Neural cell (in vitro differentiated cells): ENCODE measurements around the gene RBM19. TPM values are rescaled to one million over a fixed set of nuclear protein-coding genes. Genes with fewer than 3 reads are reported as not detected.

Experiments used
- H2AFZ ChIP-seq: fragments of 200-600, 300-800 bp; sonication (generic), shearing (Covaris generic); 2 replicates; pipeline ENCODE4 v1.6.0; 2014; ENCODE audit warnings: low read depth, mild to moderate bottlenecking, antibody characterized with exemption, low read length, moderate library complexity
- H3F3A ChIP-seq: fragments of 200-600 bp; shearing (Covaris generic); 2 replicates; pipeline ENCODE4 v1.6.1; 2016; ENCODE audit warnings: mild to moderate bottlenecking, moderate library complexity, mixed read lengths, antibody characterized with exemption, low read length; ENCODE audit not compliant: insufficient read depth, poor library complexity, severe bottlenecking
- H3K27ac ChIP-seq: fragments of 200-600, 300-800 bp; sonication (generic), shearing (Covaris generic); 2 replicates; pipeline ENCODE4 v1.5.1; 2014; ENCODE audit warnings: mild to moderate bottlenecking, low read length, moderate library complexity
- H3K27me3 ChIP-seq: fragments of 300-800, 200-600 bp; sonication (generic), shearing (Covaris generic); 2 replicates; pipeline ENCODE4 v1.6.0; 2014; ENCODE audit warnings: mild to moderate bottlenecking, low read depth, low read length, moderate library complexity; ENCODE audit not compliant: insufficient read depth
- H3K36me3 ChIP-seq: fragments of 300-800, 200-600 bp; sonication (generic), shearing (Covaris generic); 2 replicates; pipeline ENCODE4 v1.5.1; 2014; ENCODE audit warnings: mild to moderate bottlenecking, antibody characterized with exemption, low read length, moderate library complexity; ENCODE audit not compliant: insufficient read depth
- H3K4me2 ChIP-seq: fragments of 300-800, 200-600 bp; sonication (generic), shearing (Covaris generic); 2 replicates; pipeline ENCODE4 v1.6.0; 2014; ENCODE audit warnings: mild to moderate bottlenecking, low read length
- H3K4me3 ChIP-seq: fragments of 300-800, 200-600 bp; sonication (generic), shearing (Covaris generic); 2 replicates; pipeline ENCODE4 v1.5.1; 2014; ENCODE audit warnings: mild to moderate bottlenecking, low read length, moderate library complexity
- H3K79me2 ChIP-seq: fragments of 200-600 bp; shearing (Covaris generic); replicated peaks from 2 replicates; pipeline ENCODE4 v1.6.0; 2014; ENCODE audit warnings: mild to moderate bottlenecking, low read length, moderate library complexity; ENCODE audit not compliant: insufficient read depth
- H3K9ac ChIP-seq: fragments of 300-800, 200-600 bp; sonication (generic), shearing (Covaris generic); 2 replicates; pipeline ENCODE4 v1.6.1; 2016; ENCODE audit warnings: mild to moderate bottlenecking, low read length, mixed read lengths
- H3K9me2 ChIP-seq: fragments of 200-600 bp; shearing (Covaris generic); 2 replicates; pipeline ENCODE4 v1.6.1; 2016; ENCODE audit warnings: mild to moderate bottlenecking, low read length, mixed read lengths; ENCODE audit not compliant: insufficient read depth
- H3K9me3 ChIP-seq: fragments of 200-600, 300-800 bp; sonication (generic), shearing (Covaris generic); 2 replicates; pipeline ENCODE4 v1.6.1; 2016; ENCODE audit warnings: mild to moderate bottlenecking, mixed run types, low read length, moderate library complexity, mixed read lengths
- H4K20me1 ChIP-seq: fragments of 200-600 bp; shearing (Covaris generic); 2 replicates; pipeline ENCODE4 v1.6.1; 2016; ENCODE audit warnings: mild to moderate bottlenecking, mixed run types; ENCODE audit not compliant: insufficient read depth
- CTCF ChIP-seq: fragments of 450-650 bp; IDR thresholded peaks from 2 replicates; pipeline ENCODE4 v1.5.1; 2014; ENCODE audit warnings: antibody characterized with exemption, mild to moderate bottlenecking, moderate library complexity; ENCODE audit not compliant: poor library complexity, severe bottlenecking
- EP300 ChIP-seq: fragments of 450-650 bp; conservative IDR thresholded peaks from 2 replicates; pipeline ENCODE4 v1.6.1; 2014; ENCODE audit warnings: antibody characterized with exemption, mild to moderate bottlenecking, moderate library complexity; ENCODE audit not compliant: poor library complexity, severe bottlenecking
- EZH2 ChIP-seq: fragments of 200-600, 300-800 bp; shearing (Covaris generic), sonication (generic); IDR thresholded peaks from 2 replicates; pipeline ENCODE4 v1.6.1; 2014; ENCODE audit warnings: antibody characterized with exemption, low read length, borderline replicate concordance, mild to moderate bottlenecking; ENCODE audit not compliant: insufficient read depth, poor library complexity, severe bottlenecking
- MXI1 ChIP-seq: fragments of 450-650 bp; conservative IDR thresholded peaks from 2 replicates; pipeline ENCODE4 v1.6.1; 2014; ENCODE audit warnings: antibody characterized with exemption, mild to moderate bottlenecking; ENCODE audit not compliant: poor library complexity, severe bottlenecking
- POLR2AphosphoS5 ChIP-seq: IDR thresholded peaks from 2 replicates; pipeline ENCODE4 v1.6.1; 2012
- RAD21 ChIP-seq: fragments of 450-650 bp; conservative IDR thresholded peaks from 2 replicates; pipeline ENCODE4 v1.6.1; 2014; ENCODE audit warnings: antibody characterized with exemption, mild to moderate bottlenecking, moderate library complexity
- REST ChIP-seq: IDR thresholded peaks from 2 replicates; pipeline ENCODE4 v1.6.1; 2012; ENCODE audit warnings: borderline replicate concordance
- SMC3 ChIP-seq: fragments of 450-650 bp; conservative IDR thresholded peaks from 2 replicates; pipeline ENCODE4 v1.6.1; 2014; ENCODE audit warnings: antibody characterized with exemption, mild to moderate bottlenecking, moderate library complexity; ENCODE audit not compliant: poor library complexity
- TAF1 ChIP-seq: IDR thresholded peaks from 2 replicates; pipeline ENCODE4 v1.6.1; 2012; ENCODE audit warnings: low read depth
- polyA plus RNA-seq: library from polyadenylated mRNA; depleted of rRNA; stranded (reverse); fragments of >200 nt; gene quantifications from 2 replicates; pipeline ENCODE4 v1.2.3, GENCODE V29; 2014

Gene RBM19
- polyA plus RNA-seq, 1 donor from 2014 or later, result 14.2 TPM

DNA sequence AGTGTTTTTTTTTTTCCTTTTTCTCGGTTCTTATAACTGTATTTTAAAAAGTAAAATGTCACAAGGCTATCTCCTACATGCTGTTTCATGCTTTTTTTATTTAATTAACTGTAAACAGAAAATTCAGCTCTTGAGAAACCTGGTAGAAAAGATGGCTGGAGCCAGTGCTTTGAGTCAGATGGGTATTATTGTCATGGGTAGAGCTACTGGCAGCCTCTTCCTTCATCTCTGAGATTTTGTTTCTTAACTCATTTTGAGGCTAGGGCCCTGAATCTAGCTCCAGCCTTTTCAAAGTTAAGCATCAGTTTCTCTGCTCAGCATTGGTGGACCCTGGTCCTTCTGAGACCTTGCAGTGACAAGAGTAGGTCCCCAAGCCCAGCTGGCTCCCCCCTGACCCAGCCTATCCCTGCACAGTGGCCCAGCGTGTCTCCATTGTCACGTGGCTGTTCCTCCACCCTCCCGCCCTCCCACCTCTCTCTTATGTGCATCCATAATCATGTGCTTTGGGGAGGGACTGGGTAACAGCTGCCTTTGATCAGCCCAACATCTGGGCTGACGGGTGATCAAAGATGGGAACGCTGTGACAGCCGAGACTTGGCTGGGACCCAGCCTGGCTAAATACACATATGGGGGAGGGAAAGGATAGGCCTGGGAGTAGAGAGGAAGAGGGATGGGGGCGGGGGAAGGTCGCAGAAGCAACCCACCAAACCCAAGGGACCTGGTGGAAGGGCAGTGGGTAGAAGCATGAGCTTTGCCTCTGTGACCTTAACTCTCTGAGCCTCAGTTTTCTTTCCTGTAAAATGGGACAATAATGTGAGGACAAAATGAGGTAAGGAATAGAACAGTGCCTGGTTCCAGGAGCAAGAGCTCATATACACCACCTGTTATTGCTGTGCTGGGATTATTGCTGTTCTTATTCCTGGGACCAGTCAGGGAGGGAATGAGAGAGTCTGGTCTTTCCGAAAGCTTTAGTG lies 24.4 kb upstream of the RBM19 start:
- Histone ChIP-seq H3K27me3 (no peaks in the 10 kb centered on the region), H3K9ac (no peak overlapping the region), H3K9me3 (no peaks in the 10 kb centered on the region), H3F3A (no peaks in the 10 kb centered on the region), H3K9me2 (no peaks in the 10 kb centered on the region), H3K36me3 (no peaks in the 10 kb centered on the region), H3K4me3 (no peak overlapping the region), H3K27ac (no peak overlapping the region), H3K79me2 (no peaks in the 10 kb centered on the region), H2AFZ (no peak overlapping the region), H3K4me2 (no peak overlapping the region), H4K20me1 (no peaks in the 10 kb centered on the region)
- TF ChIP-seq POLR2AphosphoS5, result no peak
- no peak for TF ChIP-seq REST
- no peak for TF ChIP-seq EP300
- no peak for TF ChIP-seq RAD21
- no peak for TF ChIP-seq TAF1
- no peak for TF ChIP-seq SMC3
- TF ChIP-seq EZH2, result no peak
- no peak for TF ChIP-seq MXI1
- TF ChIP-seq CTCF, result no peak

DNA sequence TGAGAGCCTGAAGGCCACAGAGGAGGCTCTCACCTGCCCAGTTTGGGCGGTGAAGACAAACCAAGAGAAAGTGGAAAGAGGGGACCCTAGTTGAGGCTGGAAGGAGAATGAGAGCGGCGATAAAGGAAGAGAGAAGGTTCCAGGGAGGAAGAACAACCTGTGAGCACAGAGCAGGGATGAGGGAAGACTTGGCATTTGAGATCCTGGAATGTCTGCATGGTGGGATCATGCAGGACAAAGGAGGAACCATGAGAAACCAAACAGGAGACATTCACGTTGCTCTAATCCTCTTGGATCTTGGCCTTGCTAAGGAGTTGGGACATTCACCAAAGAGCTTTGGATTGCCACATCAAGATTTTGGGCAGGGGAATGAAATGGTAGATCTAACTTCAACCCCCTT lies 22.9 kb upstream of the RBM19 start:
- no peak for TF ChIP-seq RAD21
- TF ChIP-seq EZH2, result no peak
- no peak for TF ChIP-seq CTCF
- TF ChIP-seq SMC3, result no peak

More for the DNA sequence above, 22.9 kb upstream of the RBM19 start:
- no peak overlapping the region for H3K9ac ChIP-seq
- H3K79me2 ChIP-seq, result no peaks in the 10 kb centered on the region
- no peak overlapping the region for H3K27ac ChIP-seq
- no peak overlapping the region for H3K4me3 ChIP-seq
- no peaks in the 10 kb centered on the region for H3K9me3 ChIP-seq
- H3K4me2 ChIP-seq, result no peak overlapping the region
- H3K36me3 ChIP-seq, result no peaks in the 10 kb centered on the region
- H3K27me3 ChIP-seq, result no peaks in the 10 kb centered on the region
- H3K9me2 ChIP-seq, result no peaks in the 10 kb centered on the region
- no peaks in the 10 kb centered on the region for H4K20me1 ChIP-seq
- H2AFZ ChIP-seq, result no peak overlapping the region
- no peaks in the 10 kb centered on the region for H3F3A ChIP-seq
